ENCODE measurements around the gene ERC2.

DNA sequence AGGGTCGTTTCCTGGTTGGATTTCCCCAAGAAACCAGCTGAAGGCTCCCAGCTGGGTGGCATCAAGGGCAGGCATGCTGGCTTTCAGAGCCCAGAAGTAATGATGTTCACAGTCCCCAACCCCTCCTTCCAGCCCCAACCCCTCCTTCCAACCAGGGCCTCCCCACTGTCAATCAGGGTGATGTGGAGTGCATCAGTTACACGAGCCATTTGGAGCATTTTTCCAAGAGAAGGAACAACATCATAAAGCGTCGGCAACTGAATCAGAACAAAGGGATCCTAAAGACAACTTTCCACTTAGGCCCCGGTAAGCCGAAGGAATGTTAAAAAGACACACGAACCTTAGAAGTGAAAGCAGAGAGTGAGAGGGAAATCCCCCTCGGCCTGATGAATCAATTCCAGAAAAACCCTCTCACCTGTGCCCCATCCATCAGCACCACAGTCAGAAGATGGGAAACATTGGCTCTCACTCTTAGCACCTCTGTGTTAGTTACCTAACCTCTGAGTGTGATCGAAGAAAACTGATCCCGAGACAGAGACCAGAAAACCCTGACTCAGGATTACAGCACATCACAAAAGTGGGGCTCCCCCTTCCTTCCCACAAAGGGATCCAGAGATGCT, 880.0 kb downstream of the ERC2 start:
- TF ChIP-seq, protein P1, sequence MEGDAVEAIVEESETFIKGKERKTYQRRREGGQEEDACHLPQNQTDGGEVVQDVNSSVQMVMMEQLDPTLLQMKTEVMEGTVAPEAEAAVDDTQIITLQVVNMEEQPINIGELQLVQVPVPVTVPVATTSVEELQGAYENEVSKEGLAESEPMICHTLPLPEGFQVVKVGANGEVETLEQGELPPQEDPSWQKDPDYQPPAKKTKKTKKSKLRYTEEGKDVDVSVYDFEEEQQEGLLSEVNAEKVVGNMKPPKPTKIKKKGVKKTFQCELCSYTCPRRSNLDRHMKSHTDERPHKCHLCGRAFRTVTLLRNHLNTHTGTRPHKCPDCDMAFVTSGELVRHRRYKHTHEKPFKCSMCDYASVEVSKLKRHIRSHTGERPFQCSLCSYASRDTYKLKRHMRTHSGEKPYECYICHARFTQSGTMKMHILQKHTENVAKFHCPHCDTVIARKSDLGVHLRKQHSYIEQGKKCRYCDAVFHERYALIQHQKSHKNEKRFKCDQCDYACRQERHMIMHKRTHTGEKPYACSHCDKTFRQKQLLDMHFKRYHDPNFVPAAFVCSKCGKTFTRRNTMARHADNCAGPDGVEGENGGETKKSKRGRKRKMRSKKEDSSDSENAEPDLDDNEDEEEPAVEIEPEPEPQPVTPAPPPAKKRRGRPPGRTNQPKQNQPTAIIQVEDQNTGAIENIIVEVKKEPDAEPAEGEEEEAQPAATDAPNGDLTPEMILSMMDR (IDR thresholded peaks at IDR 0.05; ENCODE audit: insufficient read depth, low read depth, low read length): no peak
- TF ChIP-seq EZH2 (IDR thresholded peaks at IDR 0.05; ENCODE audit: insufficient read depth, low read length): no peak

All from astrocyte (in vitro differentiated cells and primary cell).